Stimulated activated naive CD8-positive, alpha-beta T cell treated with anti-CD3 and anti-CD28 coated beads, Interleukin-15, Interleukin-2, amounts not matched to agents 100 ng/mL and 50 ng/mL, for 24 hours (primary cell): Measurements from ENCODE around the gene MLLT10.

Source experiments
- H3K27ac Mint-ChIP-seq: one replicate; pipeline ENCODE4 v1.8.0; 2021; ENCODE audit warnings: mild to moderate bottlenecking, mixed read lengths
- H3K27me3 Mint-ChIP-seq: one replicate; pipeline ENCODE4 v1.8.0; 2021; ENCODE audit warnings: mixed read lengths
- H3K36me3 Mint-ChIP-seq: one replicate; pipeline ENCODE4 v1.8.0; 2021; ENCODE audit warnings: low read depth, mixed read lengths
- H3K4me1 Mint-ChIP-seq: one replicate; pipeline ENCODE4 v1.8.0; 2021; ENCODE audit warnings: low read depth, mixed read lengths
- H3K4me3 Mint-ChIP-seq: one replicate; pipeline ENCODE4 v1.8.0; 2021; ENCODE audit warnings: mild to moderate bottlenecking, mixed read lengths
- H3K9me3 Mint-ChIP-seq: one replicate; pipeline ENCODE4 v1.8.0; 2021; ENCODE audit warnings: mixed read lengths

Gene MLLT10

DNA sequence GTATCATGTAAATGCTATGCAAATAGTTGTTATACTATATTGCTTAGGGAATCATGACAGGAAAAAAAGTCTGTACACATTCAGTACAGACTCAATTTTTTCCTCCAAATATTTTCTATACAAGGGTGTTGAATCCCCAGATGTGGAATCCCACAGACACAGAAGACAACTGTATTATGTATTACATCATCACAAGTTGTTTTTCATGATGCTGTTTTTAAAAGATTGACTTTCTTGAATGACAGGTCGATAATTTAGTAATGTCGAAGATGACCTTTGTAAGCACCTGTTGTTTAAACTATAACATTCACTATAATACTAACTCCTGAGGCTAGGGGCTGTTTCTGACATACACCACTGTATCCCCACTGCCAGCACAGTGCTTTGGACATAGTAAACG, 143.5 kb downstream of the MLLT10 start:
- Mint-ChIP-seq H3K36me3 (peaks cover 34% of the 10 kb centered on the region), H3K27me3 (no peaks in the 10 kb centered on the region), H3K4me1 (no peaks in the 10 kb centered on the region), H3K9me3 (no peaks in the 10 kb centered on the region), H3K4me3 (no peak overlapping the region), H3K27ac (no peak overlapping the region)

DNA sequence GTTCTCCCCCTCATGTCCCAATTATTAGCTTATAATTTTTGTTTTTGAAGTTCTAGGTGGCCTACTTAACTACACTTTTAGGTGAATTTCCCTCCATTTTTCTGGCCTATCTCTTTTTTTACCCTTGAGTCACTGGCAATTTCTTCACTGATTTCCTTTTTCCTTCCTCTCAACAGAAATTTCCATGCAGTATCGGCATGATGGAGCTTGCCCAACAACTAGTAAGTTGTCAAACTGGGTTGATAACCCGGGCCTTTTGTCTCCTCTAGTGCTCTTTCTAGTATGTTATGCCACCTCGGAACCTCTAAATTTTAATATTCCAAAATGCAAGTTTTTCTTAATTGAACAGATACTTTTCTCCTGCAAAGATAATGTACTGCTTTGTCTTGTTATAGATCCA, 147.1 kb downstream of the MLLT10 start:
- Mint-ChIP-seq H3K4me3 (no peak overlapping the region), H3K9me3 (no peaks in the 10 kb centered on the region), H3K4me1 (no peaks in the 10 kb centered on the region), H3K36me3 (peaks cover 44% of the 10 kb centered on the region), H3K27me3 (no peaks in the 10 kb centered on the region), H3K27ac (no peak overlapping the region)

DNA sequence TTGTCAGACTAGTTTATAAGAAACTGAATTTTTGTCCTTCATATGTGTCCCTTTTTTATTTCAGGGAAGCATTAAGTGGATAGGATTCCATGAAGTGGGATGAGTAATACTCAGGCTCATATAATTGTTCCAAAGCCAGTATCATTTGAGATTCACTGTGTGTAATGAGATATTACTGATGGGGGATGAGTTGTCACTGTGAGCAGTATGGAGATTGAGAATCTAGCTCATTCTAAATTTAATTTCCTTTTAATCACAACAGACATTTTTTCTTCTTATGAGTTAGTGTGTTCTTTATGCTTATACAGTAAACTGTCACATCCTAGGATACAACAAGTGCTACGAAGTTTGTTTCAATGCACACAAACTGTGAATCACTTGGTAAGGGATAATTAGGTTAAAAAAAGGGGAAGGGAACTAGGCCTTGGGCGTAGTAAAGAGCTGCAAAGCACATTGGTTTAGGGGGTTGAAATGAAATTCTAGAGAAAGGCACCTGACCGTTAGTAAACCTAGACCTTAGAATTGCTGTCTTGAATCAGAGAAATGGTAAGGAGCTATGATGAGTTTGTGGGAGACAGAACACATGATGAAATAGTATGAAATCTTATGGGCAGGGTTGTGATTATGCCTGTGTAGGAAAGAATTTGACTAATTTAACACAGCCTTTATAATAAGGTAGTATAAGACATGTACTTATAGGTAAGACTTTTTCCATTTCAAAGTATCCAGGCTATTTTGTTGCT, 153.4 kb downstream of the MLLT10 start:
- Mint-ChIP-seq H3K27ac (no peak overlapping the region), H3K4me1 (no peaks in the 10 kb centered on the region), H3K4me3 (no peak overlapping the region), H3K36me3 (peaks cover 48% of the 10 kb centered on the region), H3K27me3 (no peaks in the 10 kb centered on the region), H3K9me3 (no peaks in the 10 kb centered on the region)

DNA sequence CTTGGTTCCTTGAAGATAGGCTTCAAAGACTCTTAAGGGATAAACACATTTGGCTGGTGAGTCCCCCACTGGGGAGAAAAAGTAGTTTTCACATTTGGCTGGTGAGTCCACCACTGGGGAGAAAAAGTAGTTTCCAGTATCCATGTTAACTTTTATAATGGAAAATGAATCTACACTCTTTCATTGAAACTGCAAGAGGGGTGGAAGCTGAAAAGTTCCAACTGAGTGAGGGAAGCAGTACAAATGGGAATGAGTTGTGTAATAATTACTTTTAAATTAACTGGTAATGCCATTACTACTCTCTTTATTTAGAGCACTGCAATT, 153.9 kb downstream of the MLLT10 start:
- H3K9me3 Mint-ChIP-seq = no peaks in the 10 kb centered on the region
- H3K4me1 Mint-ChIP-seq = no peaks in the 10 kb centered on the region
- H3K4me3 Mint-ChIP-seq = no peak overlapping the region
- H3K27me3 Mint-ChIP-seq = no peaks in the 10 kb centered on the region
- H3K36me3 Mint-ChIP-seq = peaks cover 49% of the 10 kb centered on the region
- H3K27ac Mint-ChIP-seq = no peak overlapping the region

DNA sequence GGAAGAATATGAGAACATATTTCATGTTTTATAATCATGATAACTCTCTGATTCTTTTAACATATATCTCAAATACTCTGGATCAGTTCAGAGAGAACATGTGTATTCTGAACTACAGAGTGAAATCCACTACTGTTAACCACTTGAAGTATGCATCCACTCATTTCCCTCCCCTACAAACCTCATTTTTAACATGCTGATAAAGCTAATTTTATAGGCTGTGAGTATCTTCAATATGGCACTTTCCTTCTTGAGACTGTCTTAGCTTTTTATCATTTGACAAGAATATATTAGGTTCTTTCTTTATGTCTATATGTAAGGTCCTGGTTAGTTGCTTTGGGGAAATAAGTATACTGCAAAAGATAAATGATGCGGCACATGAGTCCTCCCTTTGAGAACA, 154.8 kb downstream of the MLLT10 start:
- no peaks in the 10 kb centered on the region for H3K9me3 Mint-ChIP-seq
- no peak overlapping the region for H3K4me3 Mint-ChIP-seq
- H3K27ac Mint-ChIP-seq = no peak overlapping the region
- peaks cover 51% of the 10 kb centered on the region for H3K36me3 Mint-ChIP-seq
- no peaks in the 10 kb centered on the region for H3K4me1 Mint-ChIP-seq
- H3K27me3 Mint-ChIP-seq = no peaks in the 10 kb centered on the region

DNA sequence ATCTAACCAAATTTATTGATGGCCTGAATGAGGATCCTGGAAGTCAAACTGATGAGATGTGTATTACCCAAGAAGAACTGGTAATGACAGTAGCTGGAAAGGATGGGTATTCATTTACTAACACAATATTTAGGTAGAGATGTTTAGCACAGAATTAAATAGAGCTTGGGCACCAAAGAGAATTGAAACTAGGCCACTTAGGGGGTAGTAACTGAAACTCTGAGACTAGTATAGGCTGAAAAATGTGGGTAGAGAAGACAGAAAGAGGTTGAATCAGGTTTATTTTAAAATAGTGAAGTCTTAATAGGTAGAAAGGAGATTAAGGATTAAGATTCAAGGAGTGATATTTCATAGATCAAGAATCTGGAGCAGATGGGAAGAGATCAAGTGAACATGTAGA, 155.8 kb downstream of the MLLT10 start:
- Mint-ChIP-seq H3K9me3 (no peaks in the 10 kb centered on the region), H3K4me3 (no peak overlapping the region), H3K27ac (no peak overlapping the region), H3K4me1 (no peaks in the 10 kb centered on the region), H3K27me3 (no peaks in the 10 kb centered on the region), H3K36me3 (peaks cover 50% of the 10 kb centered on the region)

DNA sequence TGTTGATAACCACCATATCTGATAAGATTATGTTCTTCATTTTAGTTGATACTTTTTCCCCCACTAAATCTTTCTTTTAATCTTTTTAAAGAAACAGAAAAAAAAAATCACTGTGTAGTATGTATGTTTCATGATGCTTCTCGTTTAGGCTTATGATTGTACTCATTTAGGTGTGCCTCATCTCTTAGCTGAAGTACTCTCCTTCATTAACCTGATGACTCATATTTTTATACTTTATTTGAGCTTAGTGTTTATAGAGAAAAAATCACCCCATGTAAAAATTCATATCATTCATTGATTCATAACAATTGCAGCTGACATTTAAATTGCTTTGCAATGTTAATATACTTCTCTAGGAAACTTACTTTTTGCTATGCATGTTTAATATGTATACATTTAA, 158.9 kb downstream of the MLLT10 start:
- peaks cover under 1% of the 10 kb centered on the region for H3K9me3 Mint-ChIP-seq
- peaks cover 65% of the 10 kb centered on the region for H3K36me3 Mint-ChIP-seq
- H3K4me3 Mint-ChIP-seq = no peak overlapping the region
- no peaks in the 10 kb centered on the region for H3K27me3 Mint-ChIP-seq
- peaks cover 8% of the 10 kb centered on the region for H3K4me1 Mint-ChIP-seq
- H3K27ac Mint-ChIP-seq = no peak overlapping the region

DNA sequence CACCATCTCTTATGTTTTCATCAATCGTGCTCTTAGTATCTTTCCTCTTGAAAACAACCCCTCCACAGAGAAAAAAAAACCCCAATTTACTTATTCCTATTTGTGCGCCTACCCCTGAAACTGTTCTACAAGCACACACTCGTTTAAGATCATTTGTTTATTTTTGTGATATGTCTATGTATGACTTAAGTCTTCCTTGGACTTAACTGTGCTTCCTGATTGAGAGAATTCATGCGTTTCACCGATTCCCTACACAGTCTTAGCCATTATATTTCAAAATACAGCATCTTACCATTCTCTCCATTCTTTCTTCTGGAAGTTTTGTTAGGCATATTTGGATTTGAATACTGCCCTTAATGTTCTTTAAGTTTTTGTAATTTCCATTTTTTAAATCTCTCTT, 159.4 kb downstream of the MLLT10 start:
- peaks cover 67% of the 10 kb centered on the region for H3K36me3 Mint-ChIP-seq
- peaks cover 8% of the 10 kb centered on the region for H3K4me1 Mint-ChIP-seq
- H3K27ac Mint-ChIP-seq = no peak overlapping the region
- H3K4me3 Mint-ChIP-seq = no peak overlapping the region
- peaks cover 5% of the 10 kb centered on the region for H3K9me3 Mint-ChIP-seq
- H3K27me3 Mint-ChIP-seq = no peaks in the 10 kb centered on the region

DNA sequence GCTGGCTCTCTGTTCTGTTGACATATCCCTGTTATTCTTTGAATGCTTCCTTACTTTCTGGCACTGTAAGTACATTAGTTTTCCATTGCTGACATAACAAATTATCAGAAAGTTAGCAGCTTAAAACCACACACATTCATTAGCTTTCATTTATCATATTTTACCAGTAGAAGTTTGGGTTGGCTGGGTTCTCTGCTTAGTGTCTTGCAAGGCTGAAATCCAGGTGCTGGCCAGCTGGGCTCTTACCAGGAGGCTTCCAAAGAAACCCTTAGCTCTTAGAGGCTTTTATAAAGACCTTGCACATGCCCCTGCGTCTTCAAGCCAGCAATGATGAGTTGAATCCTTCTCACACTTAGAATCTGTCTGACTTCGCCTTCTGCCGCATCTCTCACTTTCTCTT, 160.6 kb downstream of the MLLT10 start:
- Mint-ChIP-seq H3K27ac (no peak overlapping the region), H3K9me3 (peaks cover 9% of the 10 kb centered on the region), H3K36me3 (peaks cover 72% of the 10 kb centered on the region), H3K27me3 (no peaks in the 10 kb centered on the region), H3K4me1 (peaks cover 8% of the 10 kb centered on the region), H3K4me3 (no peak overlapping the region)

DNA sequence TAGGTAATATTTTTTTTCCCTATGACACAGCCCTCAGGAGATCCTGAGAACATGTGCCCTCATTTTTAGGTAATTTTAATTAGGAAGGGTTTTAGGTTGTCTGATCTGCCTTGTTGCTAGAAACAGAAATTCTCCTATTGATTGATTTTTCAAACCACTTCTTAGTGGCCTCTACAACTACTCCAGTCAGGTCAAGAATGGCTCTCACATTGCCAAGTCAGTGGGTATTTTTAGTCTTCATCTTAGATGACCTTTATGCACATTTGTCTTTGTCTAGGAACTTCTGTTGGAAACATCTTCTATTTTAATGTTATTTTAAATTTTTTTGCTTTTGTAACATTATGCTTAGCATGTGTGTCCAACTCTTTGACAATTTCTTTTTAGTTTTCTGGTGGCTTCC, 162.3 kb downstream of the MLLT10 start:
- no peak overlapping the region for H3K27ac Mint-ChIP-seq
- H3K36me3 Mint-ChIP-seq = peaks cover 79% of the 10 kb centered on the region
- H3K4me1 Mint-ChIP-seq = peaks cover 14% of the 10 kb centered on the region
- no peak overlapping the region for H3K4me3 Mint-ChIP-seq
- H3K9me3 Mint-ChIP-seq = peaks cover 22% of the 10 kb centered on the region
- H3K27me3 Mint-ChIP-seq = no peaks in the 10 kb centered on the region

DNA sequence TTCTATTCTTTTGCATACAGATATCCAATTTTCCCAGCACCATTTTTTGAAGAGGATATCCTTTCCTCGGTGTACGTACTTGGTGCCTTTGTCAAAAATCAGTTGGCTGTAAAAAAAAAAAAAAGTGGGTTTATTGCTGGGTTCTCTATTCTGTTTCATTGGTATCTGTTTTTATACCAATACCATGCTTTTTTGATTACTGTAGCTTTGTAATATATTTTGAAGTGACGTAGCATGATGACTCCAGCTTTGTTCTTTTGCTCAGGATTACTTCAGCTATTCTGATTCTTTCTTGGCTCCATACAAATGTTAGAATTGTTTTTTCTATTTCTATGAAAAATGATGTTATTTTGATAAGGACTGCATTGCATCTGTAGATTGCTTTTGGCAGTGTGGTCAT, 165.5 kb downstream of the MLLT10 start:
- no peak overlapping the region for H3K4me3 Mint-ChIP-seq
- peaks cover 27% of the 10 kb centered on the region for H3K9me3 Mint-ChIP-seq
- H3K27me3 Mint-ChIP-seq = no peaks in the 10 kb centered on the region
- H3K36me3 Mint-ChIP-seq = peaks cover 73% of the 10 kb centered on the region
- no peak overlapping the region for H3K27ac Mint-ChIP-seq
- peaks cover 32% of the 10 kb centered on the region for H3K4me1 Mint-ChIP-seq

DNA sequence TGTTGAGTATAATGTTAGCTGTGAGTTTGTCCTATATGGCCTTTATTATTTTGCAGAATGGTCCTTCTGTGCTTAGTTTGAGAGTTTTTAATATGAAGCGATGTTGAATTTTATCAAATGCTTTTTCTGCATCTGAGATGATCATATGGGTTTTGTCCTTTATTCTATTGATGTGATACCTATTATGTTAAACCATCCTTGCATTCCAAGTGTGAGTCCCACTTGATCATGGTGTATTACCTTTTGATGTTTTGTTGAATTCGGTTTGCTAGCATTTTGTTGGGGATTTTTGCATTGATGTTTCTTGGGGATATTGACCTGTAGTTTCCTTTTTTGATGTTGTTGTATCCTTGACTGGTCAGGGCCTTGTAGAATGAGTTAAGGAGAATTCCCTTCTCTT, 166.4 kb downstream of the MLLT10 start:
- peaks cover 67% of the 10 kb centered on the region for H3K36me3 Mint-ChIP-seq
- H3K4me3 Mint-ChIP-seq = no peak overlapping the region
- peaks cover 32% of the 10 kb centered on the region for H3K4me1 Mint-ChIP-seq
- no peak overlapping the region for H3K27ac Mint-ChIP-seq
- no peaks in the 10 kb centered on the region for H3K27me3 Mint-ChIP-seq
- H3K9me3 Mint-ChIP-seq = peaks cover 27% of the 10 kb centered on the region

DNA sequence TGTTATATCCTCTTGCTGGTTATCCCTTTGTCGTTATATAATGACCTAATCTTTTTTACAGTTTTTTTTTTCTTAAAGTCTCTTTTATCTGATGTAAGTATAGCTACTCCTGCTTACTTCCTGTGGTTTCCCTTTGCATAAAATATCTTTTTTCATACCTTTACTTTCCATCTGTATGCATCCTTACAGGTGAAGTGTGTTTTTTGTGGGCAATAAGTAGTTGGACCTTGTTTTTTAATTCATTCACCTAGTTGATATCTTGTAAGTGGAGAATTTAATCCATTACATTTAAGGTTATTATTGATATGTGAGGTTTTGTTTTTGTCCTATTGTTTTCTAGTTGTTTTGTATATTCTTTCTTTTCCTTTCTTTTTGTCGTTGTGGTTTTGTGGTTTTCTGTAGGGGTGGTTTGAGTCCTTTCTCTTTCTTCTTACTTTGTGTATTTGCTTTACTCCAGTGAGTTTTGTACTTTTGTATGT, 168.6 kb downstream of the MLLT10 start:
- peak overlapping the region; percentile 42 for H3K4me3 Mint-ChIP-seq
- H3K27me3 Mint-ChIP-seq = no peaks in the 10 kb centered on the region
- peaks cover 65% of the 10 kb centered on the region for H3K36me3 Mint-ChIP-seq
- H3K9me3 Mint-ChIP-seq = peaks cover 27% of the 10 kb centered on the region
- peak overlapping the region; percentile 24 for H3K27ac Mint-ChIP-seq
- H3K4me1 Mint-ChIP-seq = peaks cover 38% of the 10 kb centered on the region

DNA sequence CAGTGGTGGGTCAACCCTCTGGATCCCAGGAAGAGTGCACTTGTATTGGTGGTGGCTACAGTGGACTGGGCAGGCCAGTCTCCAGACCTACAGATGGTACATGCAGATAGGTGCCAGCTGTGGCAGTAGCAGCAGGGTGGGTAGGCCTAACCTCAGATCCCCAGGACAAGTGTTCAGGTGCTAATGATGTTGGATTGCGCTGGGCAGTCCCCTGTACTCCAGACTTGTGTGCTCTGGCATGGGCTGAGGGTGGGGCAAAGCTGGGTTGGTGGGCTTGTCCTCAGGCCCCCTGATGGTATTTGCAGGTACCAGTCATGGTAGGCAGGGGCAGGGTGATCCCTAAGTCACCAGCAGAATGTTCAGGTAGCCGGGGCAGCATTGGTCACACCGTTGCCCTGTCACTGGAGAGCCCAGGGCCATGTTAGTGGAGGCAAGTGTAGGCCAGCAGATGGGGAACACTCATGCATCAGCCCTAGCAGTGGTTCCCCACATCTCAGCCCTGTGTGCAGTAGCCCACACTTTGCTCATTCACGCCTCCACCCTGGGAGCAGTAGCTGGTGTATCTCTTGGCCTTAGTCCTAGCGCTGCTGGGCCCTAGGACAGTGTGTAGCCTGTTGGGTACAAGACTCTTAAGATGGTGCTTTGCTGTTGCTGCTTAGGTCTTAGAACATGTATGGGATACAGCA, 171.3 kb downstream of the MLLT10 start:
- H3K36me3 Mint-ChIP-seq = peaks cover 55% of the 10 kb centered on the region

DNA sequence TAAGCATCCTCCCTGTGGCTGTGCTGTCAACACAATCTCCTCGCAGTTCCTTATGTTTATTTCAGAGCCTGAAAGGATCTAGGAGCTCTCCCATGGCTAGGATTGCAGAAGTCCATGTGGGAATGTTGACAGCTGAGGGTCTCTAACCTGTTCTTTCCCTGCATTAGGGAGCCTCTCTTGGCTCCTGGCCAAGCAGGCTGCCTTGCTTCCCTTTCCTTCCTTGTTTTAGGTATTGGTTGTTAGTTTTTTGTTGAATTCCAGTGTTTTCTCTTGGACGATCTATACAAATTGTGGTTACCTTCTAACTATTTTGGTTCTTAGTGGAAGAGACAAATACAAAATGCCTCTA, 171.8 kb downstream of the MLLT10 start:
- Mint-ChIP-seq H3K9me3 (peaks cover 9% of the 10 kb centered on the region), H3K36me3 (peaks cover 54% of the 10 kb centered on the region), H3K4me1 (peaks cover 53% of the 10 kb centered on the region), H3K27me3 (no peaks in the 10 kb centered on the region), H3K27ac (no peak overlapping the region), H3K4me3 (no peak overlapping the region)

More for the DNA sequence above, 171.3 kb downstream of the MLLT10 start:
- peaks cover 50% of the 10 kb centered on the region for H3K4me1 Mint-ChIP-seq
- no peaks in the 10 kb centered on the region for H3K27me3 Mint-ChIP-seq
- peaks cover 14% of the 10 kb centered on the region for H3K9me3 Mint-ChIP-seq
- no peak overlapping the region for H3K4me3 Mint-ChIP-seq
- H3K27ac Mint-ChIP-seq = no peak overlapping the region

DNA sequence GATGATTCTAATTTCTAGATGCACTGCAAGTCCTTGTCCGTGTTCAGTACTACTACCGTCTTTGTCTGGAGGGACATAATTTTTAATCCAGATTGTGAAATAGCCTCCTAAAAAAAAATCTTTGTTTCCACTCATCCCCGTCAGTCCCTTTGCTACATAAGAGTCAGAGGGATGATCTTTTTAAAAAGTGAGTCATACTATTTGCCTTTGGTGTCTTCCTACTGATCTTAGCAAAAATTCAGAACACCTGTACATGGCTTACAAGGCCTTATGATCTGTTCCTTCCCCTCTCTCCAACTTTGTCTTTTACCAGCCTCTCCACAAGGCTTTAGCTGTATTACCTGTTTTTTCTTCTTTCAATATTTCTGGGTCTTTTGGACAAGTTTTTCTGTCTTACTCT, 173.5 kb downstream of the MLLT10 start:
- H3K27me3 Mint-ChIP-seq = no peaks in the 10 kb centered on the region
- no peak overlapping the region for H3K27ac Mint-ChIP-seq
- H3K9me3 Mint-ChIP-seq = no peaks in the 10 kb centered on the region
- H3K4me3 Mint-ChIP-seq = no peak overlapping the region
- peaks cover 47% of the 10 kb centered on the region for H3K36me3 Mint-ChIP-seq
- H3K4me1 Mint-ChIP-seq = peaks cover 46% of the 10 kb centered on the region
